ENCODE data around the gene IL1B. TPM values are rescaled to one million over a fixed set of nuclear protein-coding genes. Genes with fewer than 3 reads are reported as not detected.

Gene IL1B
- total RNA-seq, 2 experiments from 2014 or later = not detected

DNA sequence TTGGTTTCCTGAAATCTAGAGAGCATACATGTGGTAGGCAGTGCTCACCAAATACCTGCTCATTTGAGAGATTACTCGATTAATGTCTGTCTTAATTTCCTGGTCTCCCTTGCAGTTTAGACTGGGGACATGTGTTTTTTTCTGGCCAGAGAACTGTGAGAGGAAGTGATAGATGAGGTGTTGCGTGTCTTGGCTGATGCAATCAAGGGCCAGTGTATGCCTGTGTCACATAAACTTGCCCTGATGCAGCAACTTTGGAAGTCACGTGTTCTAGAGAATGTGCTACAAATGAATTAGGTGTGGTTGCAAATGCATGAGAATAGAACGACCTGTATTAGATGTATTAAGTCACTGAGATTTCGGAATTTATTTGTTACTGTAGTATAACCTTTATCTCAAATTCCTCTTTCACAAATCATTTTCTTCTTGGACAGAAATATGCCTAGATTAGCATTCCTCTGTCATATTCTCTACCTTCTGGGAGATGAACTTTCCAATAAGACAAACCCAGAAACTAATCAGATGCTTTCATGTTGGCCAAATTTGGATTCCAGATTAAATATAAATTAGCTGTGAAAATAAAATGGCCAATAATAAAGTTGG lies 42.3 kb downstream of the IL1B start:
- TF ChIP-seq, protein P1, sequence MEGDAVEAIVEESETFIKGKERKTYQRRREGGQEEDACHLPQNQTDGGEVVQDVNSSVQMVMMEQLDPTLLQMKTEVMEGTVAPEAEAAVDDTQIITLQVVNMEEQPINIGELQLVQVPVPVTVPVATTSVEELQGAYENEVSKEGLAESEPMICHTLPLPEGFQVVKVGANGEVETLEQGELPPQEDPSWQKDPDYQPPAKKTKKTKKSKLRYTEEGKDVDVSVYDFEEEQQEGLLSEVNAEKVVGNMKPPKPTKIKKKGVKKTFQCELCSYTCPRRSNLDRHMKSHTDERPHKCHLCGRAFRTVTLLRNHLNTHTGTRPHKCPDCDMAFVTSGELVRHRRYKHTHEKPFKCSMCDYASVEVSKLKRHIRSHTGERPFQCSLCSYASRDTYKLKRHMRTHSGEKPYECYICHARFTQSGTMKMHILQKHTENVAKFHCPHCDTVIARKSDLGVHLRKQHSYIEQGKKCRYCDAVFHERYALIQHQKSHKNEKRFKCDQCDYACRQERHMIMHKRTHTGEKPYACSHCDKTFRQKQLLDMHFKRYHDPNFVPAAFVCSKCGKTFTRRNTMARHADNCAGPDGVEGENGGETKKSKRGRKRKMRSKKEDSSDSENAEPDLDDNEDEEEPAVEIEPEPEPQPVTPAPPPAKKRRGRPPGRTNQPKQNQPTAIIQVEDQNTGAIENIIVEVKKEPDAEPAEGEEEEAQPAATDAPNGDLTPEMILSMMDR (IDR thresholded peaks at IDR 0.05) = no peak
- H3K4me3 Mint-ChIP-seq = no peak overlapping the region
- ChIA-PET POLR2A (interaction anchor here (0.6 to 1.1 kb wide), 2 partner anchors 12 to 28 kb away, joined by 3 to 4 read pairs; no protein-coding TSS in a partner anchor), CTCF (no interaction called here)
- H3K9me3 Mint-ChIP-seq = no peaks in the 10 kb centered on the region
- H3K4me1 Mint-ChIP-seq (ENCODE audit: low read depth) = peaks cover 14% of the 10 kb centered on the region
- DNase-seq = peak; percentile 60
- no peaks in the 10 kb centered on the region for H3K36me3 Mint-ChIP-seq (ENCODE audit: low read depth)
- H3K27ac Mint-ChIP-seq = peak overlapping the region; percentile 16
- intact Hi-C loops (cut with micrococcal nuclease) = no loop called here
- ATAC-seq = peak; percentile 86
- H3K27me3 Mint-ChIP-seq = no peaks in the 10 kb centered on the region

DNA sequence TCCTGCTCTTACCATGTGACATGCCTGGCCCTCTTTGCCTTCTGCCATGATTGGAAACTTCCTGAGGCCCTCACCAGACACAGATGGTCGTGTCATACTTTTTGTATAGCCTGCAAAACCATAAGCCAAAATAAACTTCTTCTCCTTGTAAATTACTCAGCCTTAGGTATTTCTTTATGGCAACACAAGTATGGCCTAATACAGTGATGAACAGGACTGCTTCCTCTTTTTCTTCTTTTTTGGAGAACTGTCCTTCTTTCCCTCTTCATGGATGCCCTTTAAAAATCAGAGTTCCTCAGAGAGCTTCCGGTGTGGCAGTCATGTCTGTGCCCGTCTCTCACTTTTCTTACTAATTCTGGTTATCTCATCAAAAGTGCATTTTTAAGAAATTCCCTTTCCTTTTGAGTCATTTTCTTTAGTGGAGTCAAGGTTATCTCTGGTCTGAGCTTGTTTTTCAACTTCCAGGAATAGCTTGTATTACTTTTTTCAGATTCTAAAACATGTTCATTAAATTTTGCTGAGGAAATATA lies 43.1 kb downstream of the IL1B start:
- DNase-seq (no peak), ATAC-seq (peak; percentile 47)
- no peaks in the 10 kb centered on the region for H3K36me3 Mint-ChIP-seq (ENCODE audit: low read depth)
- no peak overlapping the region for H3K4me3 Mint-ChIP-seq
- intact Hi-C loops (cut with micrococcal nuclease) = no loop called here
- TF ChIP-seq, protein P1 (IDR thresholded peaks at IDR 0.05) = no peak
- H3K9me3 Mint-ChIP-seq = no peaks in the 10 kb centered on the region
- peak overlapping the region; percentile 55 for H3K27ac Mint-ChIP-seq
- POLR2A ChIA-PET = interaction anchor here (0.6 to 1.1 kb wide), 3 partner anchors 11 to 27 kb away, joined by 3 to 4 read pairs (median 3); no protein-coding TSS in a partner anchor
- peaks cover 10% of the 10 kb centered on the region for H3K4me1 Mint-ChIP-seq (ENCODE audit: low read depth)
- peaks cover 3% of the 10 kb centered on the region for H3K27me3 Mint-ChIP-seq
- CTCF ChIA-PET = interaction anchor here (0.8 kb wide), 1 partner anchor 92 kb away, joined by 3 read pairs; no protein-coding TSS in a partner anchor

GRCh38 chr2:112792419-112792818 lies 44.2 kb downstream of the IL1B start:
- peaks cover 3% of the 10 kb centered on the region for H3K27me3 Mint-ChIP-seq
- H3K4me1 Mint-ChIP-seq (ENCODE audit: low read depth) = peaks cover 10% of the 10 kb centered on the region
- H3K36me3 Mint-ChIP-seq (ENCODE audit: low read depth) = no peaks in the 10 kb centered on the region
- intact Hi-C loops (cut with micrococcal nuclease) = no loop called here
- TF ChIP-seq, protein P1 (IDR thresholded peaks at IDR 0.05) = no peak
- CTCF ChIA-PET = no interaction called here
- no peak overlapping the region for H3K27ac Mint-ChIP-seq
- ATAC-seq (no peak), DNase-seq (no peak)
- no peak overlapping the region for H3K4me3 Mint-ChIP-seq
- no peaks in the 10 kb centered on the region for H3K9me3 Mint-ChIP-seq
- POLR2A ChIA-PET = no interaction called here

GRCh38 chr2:112791693-112792230 lies 44.8 kb downstream of the IL1B start:
- no peak overlapping the region for H3K27ac Mint-ChIP-seq

More at GRCh38 chr2:112791693-112792230, 44.8 kb downstream of the IL1B start:
- ATAC-seq = no peak
- no peak overlapping the region for H3K4me3 Mint-ChIP-seq
- H3K4me1 Mint-ChIP-seq (ENCODE audit: low read depth) = peaks cover 10% of the 10 kb centered on the region
- no peaks in the 10 kb centered on the region for H3K36me3 Mint-ChIP-seq (ENCODE audit: low read depth)
- no peak for DNase-seq
- intact Hi-C loops (cut with micrococcal nuclease) = no loop called here
- peaks cover 6% of the 10 kb centered on the region for H3K27me3 Mint-ChIP-seq
- H3K9me3 Mint-ChIP-seq = no peaks in the 10 kb centered on the region
- ChIA-PET POLR2A (no interaction called here), CTCF (no interaction called here)
- TF ChIP-seq, protein P1 (IDR thresholded peaks at IDR 0.05) = no peak

Measured in activated CD8-positive, alpha-beta T cell treated with anti-CD3 and anti-CD28 coated beads for 36 hours (primary cell).